K562 (cell line): ENCODE results near the gene ITPK1. TPM values are rescaled to one million over a fixed set of nuclear protein-coding genes. Genes with fewer than 3 reads are reported as not detected.

ENCODE experiments used
- ATAC-seq: fragments of 200-7000 bp; cut with Tn5 transposase; 3 replicates; pipeline ENCODE4 v1.9.1; 2020; ENCODE audit warnings: moderate library complexity
- BruUV-seq: library from RNA; stranded (reverse); fragments of 400-500 nt; replicated peaks from 2 replicates; lab custom pipeline; 2021; lab: Mats Ljungman, UMichigan
- CTCF ChIA-PET: fragments of 300-600 bp; formaldehyde crosslinking; extraction: SDS; loops from one replicate; lab custom pipeline; 2021; ENCODE audit warnings: low intra/inter-chr PET ratio; lab: Yijun Ruan, JAX
- POLR2A ChIA-PET: fragments of 300-600, 350-650 bp; sonication (Branson Sonifier 250); formaldehyde crosslinking; extraction: SDS; loops from one replicate; lab custom pipeline; 2021; ENCODE audit warnings: antibody characterized with exemption, inconsistent platforms; lab: Yijun Ruan, JAX
- DNase-seq, 4 experiments: peaks; one replicate each; pipeline versions ENCODE4 v3.0.0 to v3.0.0-alpha.2; 2011 to 2018; ENCODE audit warnings: low spot score in 3 of 4, mixed read lengths in 3 of 4; ENCODE audit errors: extremely low read depth in 1 of 4
- FAIRE-seq: peaks from 2 replicates; lab custom pipeline; 2011; peaks lifted over from hg19 to GRCh38; lab: Jason Lieb, UNC
- H2AFZ ChIP-seq: 2 replicates; pipeline ENCODE4 v1.6.0; 2011; ENCODE audit warnings: low read depth, low read length, control low read depth, inconsistent platforms
- H3K27ac ChIP-seq: fragments of 200-600 bp; 3 replicates; pipeline ENCODE4 v1.8.0; 2011; ENCODE audit warnings: low read depth, mild to moderate bottlenecking, control low read depth, inconsistent platforms, low read length, moderate library complexity, mixed read lengths; ENCODE audit errors: extremely low read depth
- H3K27me3 ChIP-seq, 2 experiments: fragments of 300-600 bp in 1 of 2; 2 replicates in 1 of 2; 3 replicates in 1 of 2; pipeline versions ENCODE4 v1.6.0 to v1.8.0; 2011; ENCODE audit warnings: inconsistent platforms in 2 of 2, low read length in 2 of 2, mild to moderate bottlenecking in 1 of 2, mixed read lengths in 1 of 2, moderate library complexity in 1 of 2; ENCODE audit not compliant: control insufficient read depth in 2 of 2, insufficient read depth in 2 of 2
- H3K36me3 ChIP-seq: fragments of 300-600 bp; 3 replicates; pipeline ENCODE4 v1.8.0; 2011; ENCODE audit warnings: mild to moderate bottlenecking, low read length, inconsistent platforms; ENCODE audit not compliant: control insufficient read depth, insufficient read depth
- H3K4me1 ChIP-seq, 2 experiments: fragments of 200-600 bp in 1 of 2; replicated peaks in 1 of 2; 2 replicates in 1 of 2; 3 replicates in 1 of 2; pipeline versions ENCODE4 v1.5.1 to v1.8.0; 2011; ENCODE audit warnings: inconsistent platforms in 2 of 2, low read length in 2 of 2, mild to moderate bottlenecking in 1 of 2, mixed read lengths in 1 of 2, moderate library complexity in 1 of 2; ENCODE audit not compliant: control insufficient read depth in 2 of 2, insufficient read depth in 2 of 2
- H3K4me2 ChIP-seq: 2 replicates; pipeline ENCODE4 v1.6.1; 2011; ENCODE audit warnings: low read length, control low read depth, inconsistent platforms, mixed read lengths; ENCODE audit not compliant: insufficient read depth
- H3K4me3 ChIP-seq: fragments of 200-600 bp; sonication (generic), shearing (Covaris generic); 2 replicates; pipeline ENCODE4 v1.5.1; 2016; ENCODE audit warnings: control low read depth, inconsistent platforms
- H3K79me2 ChIP-seq: fragments of 200-600 bp; 3 replicates; pipeline ENCODE4 v1.8.0; 2011; ENCODE audit warnings: low read length, inconsistent platforms; ENCODE audit not compliant: control insufficient read depth, insufficient read depth
- H3K9ac ChIP-seq, 2 experiments: 2 replicates each; pipeline versions ENCODE4 v1.6.0 to v1.6.1; 2011; ENCODE audit warnings: low read depth in 2 of 2, low read length in 2 of 2, control low read depth in 1 of 2, inconsistent platforms in 1 of 2, mild to moderate bottlenecking in 1 of 2, mixed read lengths in 1 of 2; ENCODE audit not compliant: insufficient read depth in 1 of 2
- H3K9me1 ChIP-seq: one replicate; pipeline ENCODE4 v1.6.0; 2011; ENCODE audit warnings: inconsistent platforms, mild to moderate bottlenecking, low read length, moderate library complexity; ENCODE audit not compliant: control insufficient read depth, insufficient read depth
- H3K9me3 ChIP-seq: replicated peaks from 2 replicates; pipeline ENCODE4 v1.5.1; 2011; ENCODE audit warnings: low read depth, low read length, inconsistent platforms; ENCODE audit not compliant: control insufficient read depth, insufficient read depth
- H4K20me1 ChIP-seq: replicated peaks from 2 replicates; pipeline ENCODE4 v1.6.1; 2011; ENCODE audit warnings: low read length, inconsistent platforms, mixed read lengths; ENCODE audit not compliant: control insufficient read depth, insufficient read depth
- GATAD2B ChIP-seq: fragments of 450-650 bp; IDR thresholded peaks from 2 replicates; pipeline ENCODE4 v1.6.1; 2017; ENCODE audit warnings: mild to moderate bottlenecking, borderline replicate concordance
- MBD2 ChIP-seq: sonication (generic); IDR thresholded peaks from 2 replicates; pipeline ENCODE4 v1.6.1; 2016; ENCODE audit warnings: low read depth, borderline replicate concordance
- MCM5 ChIP-seq: fragments of 450-650 bp; IDR thresholded peaks from 2 replicates; pipeline ENCODE4 v1.6.1; 2016; ENCODE audit warnings: low read depth
- PBX2 ChIP-seq, 2 experiments: IDR thresholded peaks in 1 of 2; conservative IDR thresholded peaks in 1 of 2; 2 replicates each; pipeline ENCODE4 v1.6.1; 2016; ENCODE audit warnings: low read depth in 2 of 2, mild to moderate bottlenecking in 1 of 2, missing compliant biosample characterization in 1 of 2, missing genetic modification characterization in 1 of 2, moderate library complexity in 1 of 2
- SRSF7 ChIP-seq: fragments of 200-400 bp; formaldehyde crosslinking; optimal IDR thresholded peaks from 2 replicates; pipeline ENCODE3; 2017; ENCODE audit warnings: mild to moderate bottlenecking, low read depth, low read length
- ZBTB34 ChIP-seq: fragments of 250-450 bp; sonication (Bioruptor Pico); IDR thresholded peaks from 2 replicates; pipeline ENCODE4 v1.8.0; 2021; ENCODE audit warnings: mild to moderate bottlenecking, moderate library complexity
- WGBS: fragments of 100-300 bp; shearing (Covaris generic); methylation state at CpG from one replicate; pipeline ENCODE4 v1.1.6; 2016; ENCODE audit warnings: low coverage, mixed read lengths; ENCODE audit not compliant: insufficient coverage; ENCODE audit errors: missing lambda C conversion rate; 5-methylcytosine and 5-hydroxymethylcytosine counted together
- in situ Hi-C: fragments of 300-500 bp; cut with MboI; formaldehyde crosslinking; loops from 4 replicates; pipeline ENCODE4 v1.15.0; 2018; ENCODE audit warnings: inconsistent platforms, mixed read lengths
- intact Hi-C: fragments of 100-400 bp; cut with micrococcal nuclease; formaldehyde crosslinking; loops from 2 replicates; pipeline ENCODE4 v1.14.2; 2022
- polyA plus RNA-seq, 8 experiments: library from polyadenylated mRNA; depleted of rRNA in 4 of 8; stranded (reverse) in 5 of 8; unstranded in 3 of 8; fragments of >200 nt; fragmentation: Nextera tagmentation in 2 of 8; fragmentation: Illumina TruSeq in 1 of 8; extraction: Ambion mirVana in 2 of 8; extraction: Trizol in 1 of 8; gene quantifications; 2 replicates each; pipeline versions ENCODE4 v1.2.1 to v1.2.3, GENCODE V29; 2011 to 2014; ENCODE audit warnings: inconsistent platforms in 1 of 8, missing spikeins in 1 of 8
- total RNA-seq, 7 experiments: library from RNA; depleted of rRNA in 6 of 7; stranded (reverse); fragments of >200 nt in 6 of 7; fragmentation: Illumina TruSeq in 2 of 7; extraction: Trizol in 2 of 7; gene quantifications; 2 replicates each; pipeline versions ENCODE4 v1.2.1 to v1.2.3, GENCODE V29; 2011 to 2021; ENCODE audit warnings: low replicate concordance in 1 of 7
- TF ChIP-seq, protein P1 (sequence below): fragments of 250-450 bp; sonication (Bioruptor Pico); IDR thresholded peaks from 2 replicates; pipeline ENCODE4 v1.5.0; 2021

The ITPK1 gene
- total and polyA plus RNA-seq, 9 of the 15 experiments (the other 6 are each of a cell fraction or from before 2014, with no cell fraction given) = 1.2 to 39.2 (median 23.0) TPM

- H3K27me3 ChIP-seq = no peaks in the 10 kb centered on the region
- no peaks in the 10 kb centered on the region for H3K9me1 ChIP-seq
- ATAC-seq (no peak), FAIRE-seq (no peak), DNase-seq (no peak)
- H3K4me3 ChIP-seq = no peak overlapping the region
- H3K36me3 ChIP-seq = no peaks in the 10 kb centered on the region
- no peaks in the 10 kb centered on the region for H3K79me2 ChIP-seq
- peaks cover 3 to 18% of the 10 kb centered on the region in 2 experiments; a peak in 2 of 5 replicates for H3K4me1 ChIP-seq
- no peak overlapping the region for H2AFZ ChIP-seq
- intact Hi-C loops (no loop called here), in situ Hi-C loops (no loop called here)
- H4K20me1 ChIP-seq = no peaks in the 10 kb centered on the region; the same call in 1 of the 2 replicates
- no peak overlapping the region for H3K4me2 ChIP-seq
- no peak overlapping the region for H3K27ac ChIP-seq
- BruUV-seq = no TSS peak
- peak overlapping the region in 1 of 2 experiments; percentile 71; a peak in 2 of 4 replicates for H3K9ac ChIP-seq
- WGBS = 66% methylated on average over 10 of the region's 14 CpGs
- ChIA-PET CTCF (no interaction called here), POLR2A (no interaction called here)
- TF ChIP-seq ZBTB34 (CRISPR knock-in tag) (no peak), GATAD2B (no peak), MCM5 (no peak), SRSF7 (no peak), MBD2 (no peak), PBX2 (CRISPR knock-in tag; IDR thresholded peaks at IDR 0.05; ENCODE audit: low read depth) (no peak), PBX2 (tag; conservative IDR thresholded peaks at IDR 0.05; ENCODE audit: low read depth) (no peak)
- TF ChIP-seq, protein P1, sequence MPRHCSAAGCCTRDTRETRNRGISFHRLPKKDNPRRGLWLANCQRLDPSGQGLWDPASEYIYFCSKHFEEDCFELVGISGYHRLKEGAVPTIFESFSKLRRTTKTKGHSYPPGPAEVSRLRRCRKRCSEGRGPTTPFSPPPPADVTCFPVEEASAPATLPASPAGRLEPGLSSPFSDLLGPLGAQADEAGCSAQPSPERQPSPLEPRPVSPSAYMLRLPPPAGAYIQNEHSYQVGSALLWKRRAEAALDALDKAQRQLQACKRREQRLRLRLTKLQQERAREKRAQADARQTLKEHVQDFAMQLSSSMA (CRISPR knock-in tag) = no peak
- H3K9me3 ChIP-seq = no peaks in the 10 kb centered on the region
Measured at GRCh38 chr14:93081876-93082570, 33.7 kb downstream of the ITPK1 start.
